Left lung (tissue), 10 donors: ENCODE measurements around the gene COPZ1. TPM values are rescaled to one million over a fixed set of nuclear protein-coding genes. Genes with fewer than 3 reads are reported as not detected.

Experiments
- ATAC-seq: fragments of 200-7000 bp; cut with Tn5 transposase; one replicate; pipeline ENCODE4 v1.9.1; 2020; ENCODE audit warnings: moderate library complexity
- DNase-seq, 4 donors: peaks; one replicate each; pipeline ENCODE4 v3.0.0-alpha.2; 2013 to 2020
- H3K27ac ChIP-seq, 2 donors: fragments of 200-600 bp; sonication (generic) in 1 of 2; one replicate each; pipeline versions ENCODE4 v1.5.0 to v1.8.0; 2020 to 2021
- H3K27me3 ChIP-seq, 2 donors: fragments of 200-600 bp; sonication (generic) in 1 of 2; one replicate each; pipeline versions ENCODE4 v1.5.0 to v1.8.0; 2020 to 2021
- H3K36me3 ChIP-seq, 2 donors: fragments of 200-600 bp; sonication (generic) in 1 of 2; one replicate each; pipeline versions ENCODE4 v1.5.0 to v1.8.0; 2020 to 2021
- H3K4me1 ChIP-seq, 2 donors: fragments of 200-600 bp; one replicate each; pipeline ENCODE4 v1.8.0; 2021
- H3K4me3 ChIP-seq, 2 donors: fragments of 200-600 bp; sonication (generic) in 1 of 2; one replicate each; pipeline versions ENCODE4 v1.5.0 to v1.8.0; 2020 to 2021; ENCODE audit warnings: mild to moderate bottlenecking in 1 of 2
- H3K9me3 ChIP-seq, 2 donors: fragments of 200-600 bp; sonication (generic) in 1 of 2; one replicate each; pipeline versions ENCODE4 v1.5.0 to v1.8.0; 2020 to 2021
- CTCF ChIP-seq, 2 donors: fragments of 200-600 bp; sonication (generic) in 1 of 2; IDR thresholded peaks; one replicate each; pipeline versions ENCODE4 v1.5.0 to v1.8.0; 2021; ENCODE audit warnings: antibody characterized with exemption in 2 of 2
- intact Hi-C, 2 donors: fragments of 100-400 bp; cut with DNase I; formaldehyde crosslinking; loops; one replicate each; pipeline versions ENCODE4 v1.11.2 to v1.14.2; 2022
- polyA plus RNA-seq, 6 donors: library from polyadenylated mRNA; unstranded; fragments of 120-200 nt; gene quantifications; one replicate each; pipeline ENCODE4 v1.2.1, GENCODE V29; 2013; ENCODE audit not compliant: insufficient read length in 6 of 6
- total RNA-seq, 2 donors: library from RNA; stranded (reverse); fragmentation: NEBNext Ultra II Directional; extraction: Animal tissue kit (Norgen Biotek cat#: 25700); gene quantifications; one replicate each; pipeline ENCODE4 v1.2.1, GENCODE V29; 2021
- donor health status: DM: no; HTN: yes; CAD: no.
- donor health status: DM: no; HTN: no; CAD: no.

COPZ1 gene
- total and polyA plus RNA-seq, 8 donors = 157 to 232 (median 211) TPM

GRCh38 chr12:54287261-54288157, 37.4 kb upstream of the COPZ1 start:
- peaks cover 10 to 90% of the 10 kb centered on the region in 2 donors for H3K36me3 ChIP-seq

GRCh38 chr12:54292083-54292930, 32.6 kb upstream of the COPZ1 start:
- intact Hi-C loops = loop anchor here in 1 of 2 donors (10.0 kb wide), 1 partner anchor 72 kb away; the partner anchor contains the start of gene GPR84
- Histone ChIP-seq H3K9me3 (no peaks in the 10 kb centered on the region), H3K4me1 (peaks cover 0 to 84% of the 10 kb centered on the region in 2 donors), H3K36me3 (peaks cover 0 to 55% of the 10 kb centered on the region in 2 donors), H3K27ac (no peak overlapping the region), H3K27me3 (no peaks in the 10 kb centered on the region), H3K4me3 (no peak overlapping the region)
- DNase-seq (no peak), ATAC-seq (no peak)
- no peak for TF ChIP-seq CTCF (IDR thresholded peaks at IDR 0.05)

More at GRCh38 chr12:54287261-54288157, 37.4 kb upstream of the COPZ1 start:
- TF ChIP-seq CTCF (IDR thresholded peaks at IDR 0.05) = no peak
- no peak overlapping the region for H3K27ac ChIP-seq
- no peaks in the 10 kb centered on the region for H3K9me3 ChIP-seq
- H3K27me3 ChIP-seq = no peaks in the 10 kb centered on the region
- no peak for ATAC-seq
- no peak for DNase-seq
- intact Hi-C loops = no loop called here
- H3K4me1 ChIP-seq = peaks cover 22 to 82% of the 10 kb centered on the region in 2 donors
- no peak overlapping the region for H3K4me3 ChIP-seq

- peaks cover 0 to 49% of the 10 kb centered on the region in 2 donors for H3K36me3 ChIP-seq
- H3K4me3 ChIP-seq = no peak overlapping the region
- H3K27ac ChIP-seq = no peak overlapping the region
- H3K9me3 ChIP-seq = no peaks in the 10 kb centered on the region
- DNase-seq (no peak), ATAC-seq (no peak)
- H3K27me3 ChIP-seq = no peaks in the 10 kb centered on the region
- intact Hi-C loops = loop anchor here in 1 of 2 donors (10.0 kb wide), 1 partner anchor 72 kb away; the partner anchor contains the start of gene GPR84
- H3K4me1 ChIP-seq = peaks cover 0 to 83% of the 10 kb centered on the region in 2 donors
- TF ChIP-seq CTCF (IDR thresholded peaks at IDR 0.05) = no peak
These were observed 32.0 kb upstream of the COPZ1 start for GRCh38 chr12:54292931-54293241.

GRCh38 chr12:54294152-54294952, 30.6 kb upstream of the COPZ1 start:
- Histone ChIP-seq H3K27me3 (peaks cover 0 to 9% of the 10 kb centered on the region in 2 donors), H3K27ac (peak overlapping the region in 1 of 2 donors; percentile 86), H3K4me1 (peaks cover 0 to 83% of the 10 kb centered on the region in 2 donors), H3K9me3 (no peaks in the 10 kb centered on the region), H3K4me3 (peak overlapping the region in 1 of 2 donors; percentile 21), H3K36me3 (peaks cover 0 to 39% of the 10 kb centered on the region in 2 donors)
- peak in 2 of 4 donors; percentile 60 to 89 for DNase-seq
- intact Hi-C loops = loop anchor here in 1 of 2 donors (10.0 kb wide), 1 partner anchor 70 kb away; the partner anchor contains the start of gene GPR84
- ATAC-seq = peak; percentile 90
- TF ChIP-seq CTCF (IDR thresholded peaks at IDR 0.05) = peak; percentile 61 to 84
